NCI-H1092 (cell line): ENCODE results near the gene PADI2.

Experiments used
- DNase-seq: peaks from one replicate; lab custom pipeline; 2025; lab: John Stamatoyannopoulos, UW

Gene PADI2

GRCh38 chr1:17119076-17119772, at the start of gene PADI2:
Gene PADI2 (minus strand): TSS chr1:17119451. CDS start chr1:17119371, 80 bp downstream.
- peak; percentile 64 for DNase-seq

- no peak for DNase-seq
Measured at GRCh38 chr1:17168091-17168876, 49.0 kb upstream of the PADI2 start.

- no peak for DNase-seq
Measured at GRCh38 chr1:17167786-17168090, 48.5 kb upstream of the PADI2 start.

GRCh38 chr1:17167041-17167785, 48.0 kb upstream of the PADI2 start:
- DNase-seq = no peak

- DNase-seq = no peak
Measured at GRCh38 chr1:17165823-17166222, 46.6 kb upstream of the PADI2 start.

GRCh38 chr1:17163789-17164666, 44.8 kb upstream of the PADI2 start:
- no peak for DNase-seq

GRCh38 chr1:17163371-17163770, 44.1 kb upstream of the PADI2 start:
- DNase-seq = no peak

GRCh38 chr1:17162941-17163340, 43.7 kb upstream of the PADI2 start:
- DNase-seq = no peak

- no peak for DNase-seq
Measured at GRCh38 chr1:17161926-17162800, 42.9 kb upstream of the PADI2 start.

- no peak for DNase-seq
Measured at GRCh38 chr1:17161137-17161740, 42.0 kb upstream of the PADI2 start.

- DNase-seq = no peak
Measured at GRCh38 chr1:17158961-17159360, 39.7 kb upstream of the PADI2 start.

- DNase-seq = no peak
Measured at GRCh38 chr1:17156108-17156507, 36.9 kb upstream of the PADI2 start.

GRCh38 chr1:17155257-17155920, 36.1 kb upstream of the PADI2 start:
- no peak for DNase-seq

GRCh38 chr1:17149771-17150170, 30.5 kb upstream of the PADI2 start:
- no peak for DNase-seq

- no peak for DNase-seq
Measured at GRCh38 chr1:17148950-17149608, 29.8 kb upstream of the PADI2 start.

GRCh38 chr1:17145648-17146047, 26.4 kb upstream of the PADI2 start:
- no peak for DNase-seq

GRCh38 chr1:17143760-17144159, 24.5 kb upstream of the PADI2 start:
- no peak for DNase-seq

- DNase-seq = no peak
Measured at GRCh38 chr1:17141441-17142197, 22.4 kb upstream of the PADI2 start.

GRCh38 chr1:17140279-17140678, 21.0 kb upstream of the PADI2 start:
- DNase-seq = no peak
